K562 (cell line): ENCODE data around the gene SLC26A1. TPM values are rescaled to one million over a fixed set of nuclear protein-coding genes. Genes with fewer than 3 reads are reported as not detected.

Source experiments
- ATAC-seq: fragments of 200-7000 bp; cut with Tn5 transposase; 3 replicates; pipeline ENCODE4 v1.9.1; 2020; ENCODE audit warnings: moderate library complexity
- BruUV-seq: library from RNA; stranded (reverse); fragments of 400-500 nt; replicated peaks from 2 replicates; lab custom pipeline; 2021; lab: Mats Ljungman, UMichigan
- CTCF ChIA-PET: fragments of 300-600 bp; formaldehyde crosslinking; extraction: SDS; loops from one replicate; lab custom pipeline; 2021; ENCODE audit warnings: low intra/inter-chr PET ratio; lab: Yijun Ruan, JAX
- POLR2A ChIA-PET: fragments of 300-600, 350-650 bp; sonication (Branson Sonifier 250); formaldehyde crosslinking; extraction: SDS; loops from one replicate; lab custom pipeline; 2021; ENCODE audit warnings: antibody characterized with exemption, inconsistent platforms; lab: Yijun Ruan, JAX
- DNase-seq, 4 experiments: peaks; one replicate each; pipeline versions ENCODE4 v3.0.0 to v3.0.0-alpha.2; 2011 to 2018; ENCODE audit warnings: low spot score in 3 of 4, mixed read lengths in 3 of 4; ENCODE audit errors: extremely low read depth in 1 of 4
- FAIRE-seq: peaks from 2 replicates; lab custom pipeline; 2011; peaks lifted over from hg19 to GRCh38; lab: Jason Lieb, UNC
- H2AFZ ChIP-seq: 2 replicates; pipeline ENCODE4 v1.6.0; 2011; ENCODE audit warnings: low read depth, low read length, control low read depth, inconsistent platforms
- H3K27ac ChIP-seq: fragments of 200-600 bp; 3 replicates; pipeline ENCODE4 v1.8.0; 2011; ENCODE audit warnings: low read depth, mild to moderate bottlenecking, control low read depth, inconsistent platforms, low read length, moderate library complexity, mixed read lengths; ENCODE audit errors: extremely low read depth
- H3K27me3 ChIP-seq, 2 experiments: fragments of 300-600 bp in 1 of 2; 2 replicates in 1 of 2; 3 replicates in 1 of 2; pipeline versions ENCODE4 v1.6.0 to v1.8.0; 2011; ENCODE audit warnings: inconsistent platforms in 2 of 2, low read length in 2 of 2, mild to moderate bottlenecking in 1 of 2, mixed read lengths in 1 of 2, moderate library complexity in 1 of 2; ENCODE audit not compliant: control insufficient read depth in 2 of 2, insufficient read depth in 2 of 2
- H3K36me3 ChIP-seq: fragments of 300-600 bp; 3 replicates; pipeline ENCODE4 v1.8.0; 2011; ENCODE audit warnings: mild to moderate bottlenecking, low read length, inconsistent platforms; ENCODE audit not compliant: control insufficient read depth, insufficient read depth
- H3K4me1 ChIP-seq, 2 experiments: fragments of 200-600 bp in 1 of 2; replicated peaks in 1 of 2; 2 replicates in 1 of 2; 3 replicates in 1 of 2; pipeline versions ENCODE4 v1.5.1 to v1.8.0; 2011; ENCODE audit warnings: inconsistent platforms in 2 of 2, low read length in 2 of 2, mild to moderate bottlenecking in 1 of 2, mixed read lengths in 1 of 2, moderate library complexity in 1 of 2; ENCODE audit not compliant: control insufficient read depth in 2 of 2, insufficient read depth in 2 of 2
- H3K4me2 ChIP-seq: 2 replicates; pipeline ENCODE4 v1.6.1; 2011; ENCODE audit warnings: low read length, control low read depth, inconsistent platforms, mixed read lengths; ENCODE audit not compliant: insufficient read depth
- H3K4me3 ChIP-seq: fragments of 200-600 bp; sonication (generic), shearing (Covaris generic); 2 replicates; pipeline ENCODE4 v1.5.1; 2016; ENCODE audit warnings: control low read depth, inconsistent platforms
- H3K79me2 ChIP-seq: fragments of 200-600 bp; 3 replicates; pipeline ENCODE4 v1.8.0; 2011; ENCODE audit warnings: low read length, inconsistent platforms; ENCODE audit not compliant: control insufficient read depth, insufficient read depth
- H3K9ac ChIP-seq, 2 experiments: 2 replicates each; pipeline versions ENCODE4 v1.6.0 to v1.6.1; 2011; ENCODE audit warnings: low read depth in 2 of 2, low read length in 2 of 2, control low read depth in 1 of 2, inconsistent platforms in 1 of 2, mild to moderate bottlenecking in 1 of 2, mixed read lengths in 1 of 2; ENCODE audit not compliant: insufficient read depth in 1 of 2
- H3K9me1 ChIP-seq: one replicate; pipeline ENCODE4 v1.6.0; 2011; ENCODE audit warnings: inconsistent platforms, mild to moderate bottlenecking, low read length, moderate library complexity; ENCODE audit not compliant: control insufficient read depth, insufficient read depth
- H3K9me3 ChIP-seq: replicated peaks from 2 replicates; pipeline ENCODE4 v1.5.1; 2011; ENCODE audit warnings: low read depth, low read length, inconsistent platforms; ENCODE audit not compliant: control insufficient read depth, insufficient read depth
- H4K20me1 ChIP-seq: replicated peaks from 2 replicates; pipeline ENCODE4 v1.6.1; 2011; ENCODE audit warnings: low read length, inconsistent platforms, mixed read lengths; ENCODE audit not compliant: control insufficient read depth, insufficient read depth
- ESRRA ChIP-seq: fragments of 450-650 bp; IDR thresholded peaks from 2 replicates; pipeline ENCODE4 v1.6.1; 2014; ENCODE audit warnings: low read depth, mild to moderate bottlenecking, moderate library complexity, borderline replicate concordance
- PCBP1 ChIP-seq: fragments of 200-400 bp; formaldehyde crosslinking; IDR thresholded peaks from 2 replicates; pipeline ENCODE4 v1.6.1; 2018; ENCODE audit warnings: mild to moderate bottlenecking, low read depth, low read length; ENCODE audit not compliant: poor library complexity, severe bottlenecking
- POLR2G ChIP-seq: fragments of 200-400 bp; formaldehyde crosslinking; IDR thresholded peaks from 2 replicates; pipeline ENCODE4 v1.6.1; 2017; ENCODE audit warnings: low read depth, mild to moderate bottlenecking, antibody characterized with exemption, low read length, moderate library complexity
- WGBS: fragments of 100-300 bp; shearing (Covaris generic); methylation state at CpG from one replicate; pipeline ENCODE4 v1.1.6; 2016; ENCODE audit warnings: low coverage, mixed read lengths; ENCODE audit not compliant: insufficient coverage; ENCODE audit errors: missing lambda C conversion rate; 5-methylcytosine and 5-hydroxymethylcytosine counted together
- in situ Hi-C: fragments of 300-500 bp; cut with MboI; formaldehyde crosslinking; loops from 4 replicates; pipeline ENCODE4 v1.15.0; 2018; ENCODE audit warnings: inconsistent platforms, mixed read lengths
- intact Hi-C: fragments of 100-400 bp; cut with micrococcal nuclease; formaldehyde crosslinking; loops from 2 replicates; pipeline ENCODE4 v1.14.2; 2022
- polyA plus RNA-seq, 8 experiments: library from polyadenylated mRNA; depleted of rRNA in 4 of 8; stranded (reverse) in 5 of 8; unstranded in 3 of 8; fragments of >200 nt; fragmentation: Nextera tagmentation in 2 of 8; fragmentation: Illumina TruSeq in 1 of 8; extraction: Ambion mirVana in 2 of 8; extraction: Trizol in 1 of 8; gene quantifications; 2 replicates each; pipeline versions ENCODE4 v1.2.1 to v1.2.3, GENCODE V29; 2011 to 2014; ENCODE audit warnings: inconsistent platforms in 1 of 8, missing spikeins in 1 of 8
- total RNA-seq, 7 experiments: library from RNA; depleted of rRNA in 6 of 7; stranded (reverse); fragments of >200 nt in 6 of 7; fragmentation: Illumina TruSeq in 2 of 7; extraction: Trizol in 2 of 7; gene quantifications; 2 replicates each; pipeline versions ENCODE4 v1.2.1 to v1.2.3, GENCODE V29; 2011 to 2021; ENCODE audit warnings: low replicate concordance in 1 of 7

The SLC26A1 gene
- total and polyA plus RNA-seq, 9 of the 15 experiments (the other 6 are each of a cell fraction or from before 2014, with no cell fraction given): 0.11 to 4.2 (median 0.95) TPM

GRCh38 chr4:987624-988513 lies 5.3 kb downstream of the SLC26A1 start:
- no peak for ATAC-seq
- H3K79me2 ChIP-seq: peaks cover 27% of the 10 kb centered on the region
- H3K9me3 ChIP-seq: no peaks in the 10 kb centered on the region; the same call in 1 of the 2 replicates
- intact Hi-C loops (loop anchor here (2.0 to 10.0 kb wide), 5 partner anchors 55 to 303 kb away; partner anchors contain the start of genes GAK, SLC49A3 and TMEM175), in situ Hi-C loops (no loop called here)
- H3K27ac ChIP-seq: peak overlapping the region; percentile 79
- POLR2A ChIA-PET: interaction anchor here (0.5 to 1.1 kb wide), 8 partner anchors 8 to 422 kb away, joined by 3 to 7 read pairs (median 3); no protein-coding TSS in a partner anchor
- no peaks in the 10 kb centered on the region for H4K20me1 ChIP-seq
- CTCF ChIA-PET: interaction anchor here (0.7 to 1.4 kb wide), 3 partner anchors 96 to 245 kb away, joined by 5 to 7 read pairs (median 5); no protein-coding TSS in a partner anchor
- peaks cover 27 to 72% of the 10 kb centered on the region in 2 experiments for H3K4me1 ChIP-seq
- no peaks in the 10 kb centered on the region for H3K9me1 ChIP-seq
- H3K4me2 ChIP-seq: peak overlapping the region; percentile 85
- DNase-seq: no peak
- peak overlapping the region; percentile 75 to 90 for H3K9ac ChIP-seq
- peak overlapping the region; percentile 86 for H2AFZ ChIP-seq
- 56% methylated on average over 29 of the region's 37 CpGs for WGBS
- no peak for FAIRE-seq
- no TSS peak for BruUV-seq
- H3K4me3 ChIP-seq: peak overlapping the region; percentile 68
- no peaks in the 10 kb centered on the region for H3K27me3 ChIP-seq
- H3K36me3 ChIP-seq: peaks cover 22% of the 10 kb centered on the region; the same call in 1 of the 3 replicates
- TF ChIP-seq PCBP1 (peak; percentile 4), POLR2G (peak; percentile 10; the same call in 1 of the 2 replicates), ESRRA (no peak)
